HG02588 (cell line): ENCODE measurements around the gene EDRF1.

Source experiments
- ATAC-seq: cut with Tn5 transposase; IDR thresholded peaks from one replicate; pipeline ENCODE4 v1.9.1; 2021; ENCODE audit warnings: mild to moderate bottlenecking, moderate library complexity; ENCODE audit not compliant: unreplicated experiment

The EDRF1 gene

GRCh38 chr10:125783957-125784356 is 64.4 kb downstream of the EDRF1 start:
- ATAC-seq = peak; percentile 80

- no peak for ATAC-seq
Observed at GRCh38 chr10:125785791-125786190, 66.3 kb downstream of the EDRF1 start.

- no peak for ATAC-seq
Observed at GRCh38 chr10:125788156-125789034, 68.9 kb downstream of the EDRF1 start.

GRCh38 chr10:125792342-125793300 is 73.1 kb downstream of the EDRF1 start:
- no peak for ATAC-seq

GRCh38 chr10:125795128-125795527 is 75.6 kb downstream of the EDRF1 start:
- no peak for ATAC-seq

GRCh38 chr10:125795637-125796190 is 76.2 kb downstream of the EDRF1 start:
- no peak for ATAC-seq

- no peak for ATAC-seq
Observed at GRCh38 chr10:125797424-125797823, 77.9 kb downstream of the EDRF1 start.

GRCh38 chr10:125797994-125798662 is 78.6 kb downstream of the EDRF1 start:
- ATAC-seq = no peak

- no peak for ATAC-seq
Observed at GRCh38 chr10:125799451-125800182, 80.1 kb downstream of the EDRF1 start.

GRCh38 chr10:125801574-125801973 is 82.1 kb downstream of the EDRF1 start:
- ATAC-seq = no peak

- no peak for ATAC-seq
Observed at GRCh38 chr10:125802131-125802530, 82.6 kb downstream of the EDRF1 start.

- ATAC-seq = no peak
Observed at GRCh38 chr10:125802739-125803138, 83.2 kb downstream of the EDRF1 start.

GRCh38 chr10:125808047-125808446 is 88.5 kb downstream of the EDRF1 start:
- ATAC-seq = no peak

GRCh38 chr10:125811251-125811650 is 91.7 kb downstream of the EDRF1 start:
- ATAC-seq = no peak

- no peak for ATAC-seq
Observed at GRCh38 chr10:125812128-125812750, 92.7 kb downstream of the EDRF1 start.
